Astrocyte of the cerebellum (primary cell): ENCODE measurements around the gene GMCL1.

Experiments used
- DNase-seq: peaks from one replicate; pipeline ENCODE4 v3.0.0-alpha.2; 2011; ENCODE audit warnings: low read depth
- H3K4me3 ChIP-seq: 2 replicates; pipeline ENCODE4 v1.5.1; 2011; ENCODE audit warnings: mild to moderate bottlenecking, low read depth, low read length, moderate library complexity
- CTCF ChIP-seq: IDR thresholded peaks from 2 replicates; pipeline ENCODE4 v1.5.1; 2012; ENCODE audit warnings: low read length, low read depth, moderate library complexity, mild to moderate bottlenecking; ENCODE audit errors: missing control alignments
- in situ Hi-C: cut with HindIII; loops from 2 replicates; pipeline ENCODE4 v1.10.0; 2017; ENCODE audit warnings: low sequenced_read_pairs

Gene GMCL1

GRCh38 chr2:69846182-69847067 is 17.0 kb downstream of the GMCL1 start:
- H3K4me3 ChIP-seq, result no peak overlapping the region

GRCh38 chr2:69847068-69847828 is 17.8 kb downstream of the GMCL1 start:
- H3K4me3 ChIP-seq, result no peak overlapping the region
- in situ Hi-C loops, result no loop called here
- no peak for TF ChIP-seq CTCF
- DNase-seq, result no peak

More at GRCh38 chr2:69846182-69847067, 17.0 kb downstream of the GMCL1 start:
- TF ChIP-seq CTCF, result no peak
- no peak for DNase-seq
- in situ Hi-C loops, result no loop called here

- no peak for TF ChIP-seq CTCF
- in situ Hi-C loops, result no loop called here
- no peak for DNase-seq
- H3K4me3 ChIP-seq, result no peak overlapping the region
These were observed 18.8 kb downstream of the GMCL1 start for GRCh38 chr2:69848186-69848790.

- no peak overlapping the region for H3K4me3 ChIP-seq
- TF ChIP-seq CTCF, result no peak
- in situ Hi-C loops, result no loop called here
- DNase-seq, result no peak
These were observed 28.8 kb downstream of the GMCL1 start for GRCh38 chr2:69858261-69858660.

- no peak for DNase-seq
- TF ChIP-seq CTCF, result no peak
- H3K4me3 ChIP-seq, result no peak overlapping the region
- in situ Hi-C loops, result no loop called here
These were observed 33.8 kb downstream of the GMCL1 start for GRCh38 chr2:69863298-69863697.

- in situ Hi-C loops, result no loop called here
- H3K4me3 ChIP-seq, result no peak overlapping the region
- TF ChIP-seq CTCF, result no peak
- no peak for DNase-seq
These were observed 59.0 kb downstream of the GMCL1 start for GRCh38 chr2:69888451-69888850.
